SU-DHL-6 (cell line): ENCODE measurements around the gene TDRD7.

Experiments used
- H2AFZ ChIP-seq: fragments of 200-600 bp; sonication (generic); 2 replicates; pipeline ENCODE4 v1.6.1; 2014; ENCODE audit warnings: low read depth, mild to moderate bottlenecking, moderate library complexity, mixed read lengths, antibody characterized with exemption, low read length; ENCODE audit not compliant: severe bottlenecking
- H3F3A ChIP-seq: fragments of 200-600 bp; shearing (Covaris generic); 2 replicates; pipeline ENCODE4 v1.6.0; 2016; ENCODE audit warnings: antibody characterized with exemption, mild to moderate bottlenecking; ENCODE audit not compliant: insufficient read depth
- H3K27ac ChIP-seq: fragments of 200-600 bp; sonication (generic); 2 replicates; pipeline ENCODE4 v1.5.1; 2016; ENCODE audit warnings: low read depth, mild to moderate bottlenecking, low read length, moderate library complexity, mixed read lengths
- H3K27me3 ChIP-seq: fragments of 200-600 bp; sonication (generic), shearing (Covaris generic); 2 replicates; pipeline ENCODE4 v1.6.0; 2014; ENCODE audit warnings: mild to moderate bottlenecking, low read length
- H3K36me3 ChIP-seq: fragments of 200-600 bp; sonication (generic); 2 replicates; pipeline ENCODE4 v1.6.1; 2014; ENCODE audit warnings: mild to moderate bottlenecking, low read length, mixed read lengths
- H3K4me2 ChIP-seq: fragments of 300-600, 200-600 bp; shearing (Covaris generic), sonication (generic); 2 replicates; pipeline ENCODE4 v1.6.0; 2014; ENCODE audit warnings: low read length, low read depth, mild to moderate bottlenecking; ENCODE audit not compliant: poor library complexity, severe bottlenecking
- H3K4me3 ChIP-seq: fragments of 200-600 bp; sonication (generic); 2 replicates; pipeline ENCODE4 v1.5.1; 2014; ENCODE audit warnings: antibody characterized with exemption, low read length, mild to moderate bottlenecking, mixed read lengths; ENCODE audit not compliant: insufficient read depth, poor library complexity, severe bottlenecking
- H3K79me2 ChIP-seq: fragments of 200-600 bp; sonication (generic); 2 replicates; pipeline ENCODE4 v1.6.1; 2014; ENCODE audit warnings: mild to moderate bottlenecking, low read length, moderate library complexity; ENCODE audit not compliant: insufficient read depth
- H3K9ac ChIP-seq: fragments of 200-600 bp; sonication (generic); 2 replicates; pipeline ENCODE4 v1.7.0; 2014; ENCODE audit warnings: mild to moderate bottlenecking, low read length
- H3K9me2 ChIP-seq: fragments of 200-600 bp; sonication (generic); replicated peaks from 2 replicates; pipeline ENCODE4 v1.6.1; 2014; ENCODE audit warnings: low read length; ENCODE audit not compliant: insufficient read depth
- H3K9me3 ChIP-seq: fragments of 200-600 bp; sonication (generic); 2 replicates; pipeline ENCODE4 v1.6.1; 2014; ENCODE audit warnings: low read length, mixed read lengths; ENCODE audit not compliant: insufficient read depth
- H4K20me1 ChIP-seq: fragments of 200-600 bp; sonication (generic); 2 replicates; pipeline ENCODE4 v1.6.1; 2014; ENCODE audit warnings: low read depth, mild to moderate bottlenecking, antibody characterized with exemption, low read length, moderate library complexity, mixed read lengths
- CTCF ChIP-seq: fragments of 200-600 bp; sonication (generic); IDR thresholded peaks from one replicate; pipeline ENCODE4 v1.5.1; 2017; ENCODE audit warnings: antibody characterized with exemption, mild to moderate bottlenecking, low read length, moderate library complexity; ENCODE audit not compliant: insufficient read depth, poor library complexity, severe bottlenecking
- EZH2phosphoT487 ChIP-seq: fragments of 200-600 bp; sonication (generic), shearing (Covaris generic); conservative IDR thresholded peaks from 2 replicates; pipeline ENCODE4 v1.6.1; 2018; ENCODE audit warnings: mild to moderate bottlenecking, antibody characterized with exemption, low read length, moderate library complexity, mixed read lengths

TDRD7 gene

GRCh38 chr9:97519441-97519970 lies 107.6 kb downstream of the TDRD7 start:
- Histone ChIP-seq H3K36me3 (no peaks in the 10 kb centered on the region), H3K4me2 (no peak overlapping the region), H3K79me2 (no peaks in the 10 kb centered on the region), H3K9me2 (no peaks in the 10 kb centered on the region), H4K20me1 (no peaks in the 10 kb centered on the region), H3K27me3 (no peaks in the 10 kb centered on the region), H3K27ac (no peak overlapping the region), H3F3A (no peaks in the 10 kb centered on the region), H3K4me3 (no peak overlapping the region), H2AFZ (no peak overlapping the region), H3K9me3 (no peaks in the 10 kb centered on the region), H3K9ac (no peak overlapping the region)
- TF ChIP-seq EZH2phosphoT487 (no peak), CTCF (no peak)

GRCh38 chr9:97521576-97522333 lies 109.9 kb downstream of the TDRD7 start:
- H3K9me2 ChIP-seq: no peaks in the 10 kb centered on the region
- H3K36me3 ChIP-seq: no peaks in the 10 kb centered on the region
- H3K79me2 ChIP-seq: no peaks in the 10 kb centered on the region
- H3K9me3 ChIP-seq: no peaks in the 10 kb centered on the region
- no peaks in the 10 kb centered on the region for H3K27me3 ChIP-seq
- H3K9ac ChIP-seq: no peak overlapping the region
- no peaks in the 10 kb centered on the region for H4K20me1 ChIP-seq
- no peak for TF ChIP-seq CTCF
- TF ChIP-seq EZH2phosphoT487: no peak
- no peaks in the 10 kb centered on the region for H3F3A ChIP-seq
- no peak overlapping the region for H3K4me3 ChIP-seq
- no peak overlapping the region for H2AFZ ChIP-seq
- H3K4me2 ChIP-seq: no peak overlapping the region
- H3K27ac ChIP-seq: no peak overlapping the region

GRCh38 chr9:97524424-97524823 lies 112.5 kb downstream of the TDRD7 start:
- no peak overlapping the region for H3K27ac ChIP-seq
- H3K9me3 ChIP-seq: no peaks in the 10 kb centered on the region
- no peaks in the 10 kb centered on the region for H3K79me2 ChIP-seq
- no peak overlapping the region for H3K9ac ChIP-seq
- H3F3A ChIP-seq: no peaks in the 10 kb centered on the region
- H3K4me3 ChIP-seq: no peak overlapping the region
- no peak for TF ChIP-seq CTCF
- TF ChIP-seq EZH2phosphoT487: no peak
- no peaks in the 10 kb centered on the region for H4K20me1 ChIP-seq
- H3K27me3 ChIP-seq: no peaks in the 10 kb centered on the region
- no peaks in the 10 kb centered on the region for H3K9me2 ChIP-seq
- H3K36me3 ChIP-seq: no peaks in the 10 kb centered on the region
- no peak overlapping the region for H2AFZ ChIP-seq
- H3K4me2 ChIP-seq: no peak overlapping the region
